Measurements from ENCODE around the gene EFNA3. TPM values are rescaled to one million over a fixed set of nuclear protein-coding genes. Genes with fewer than 3 reads are reported as not detected.
A peak's percentile ranks its signal among the peaks of the same experiment; 100 is the strongest.

The EFNA3 gene
- total and polyA plus RNA-seq, 9 of the 15 experiments (the other 6 are each of a cell fraction or from before 2014, with no cell fraction given): 0.59 to 7.9 (median 4.7) TPM

DNA sequence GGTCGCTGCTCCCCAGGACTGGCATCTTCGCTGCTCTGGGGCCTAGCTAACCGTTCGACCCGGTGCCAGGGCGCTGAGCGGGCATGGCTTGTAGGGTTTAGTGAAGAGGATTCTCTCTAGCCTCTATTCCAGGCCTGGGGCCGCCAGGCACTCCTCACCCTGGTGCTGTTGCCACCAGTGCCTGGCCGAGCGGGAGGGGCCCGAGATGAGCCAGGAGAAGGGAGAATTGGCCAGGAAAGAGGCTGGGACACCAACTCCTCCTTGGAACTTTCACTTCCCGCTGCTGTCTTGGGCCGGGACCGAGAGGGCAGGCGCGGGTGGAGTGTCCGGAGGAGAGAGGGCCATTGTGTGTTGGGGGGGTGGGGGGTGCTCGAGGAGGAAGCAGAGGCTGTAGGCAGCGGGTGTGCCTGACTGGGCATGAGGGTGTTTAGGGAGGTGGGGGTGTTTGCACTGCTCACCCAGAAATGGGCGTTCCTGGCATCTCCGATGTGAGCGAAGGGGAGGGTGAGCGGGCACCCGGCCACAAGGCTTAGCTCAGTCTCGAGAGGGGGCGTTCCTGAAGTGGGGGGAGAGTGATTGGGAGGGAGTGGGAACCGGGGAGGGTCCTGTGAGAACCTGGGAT, 26.7 kb upstream of the EFNA3 start (continued):
- TF ChIP-seq ZBTB40 (IDR thresholded peaks at IDR 0.05): 0 out of 2 replicates have a peak, but pooled peaks have one; percentile 20
- no peak for TF ChIP-seq ZBTB40 (CRISPR knock-in tag; IDR thresholded peaks at IDR 0.05)
